ENCODE data around the gene POLR2A. TPM values are rescaled to one million over a fixed set of nuclear protein-coding genes. Genes with fewer than 3 reads are reported as not detected.
A peak's percentile ranks its signal among the peaks of the same experiment; 100 is the strongest.

POLR2A gene
- polyA plus RNA-seq, 3 donors: 12.1 to 27.9 (median 25.4) TPM

GRCh38 chr17:7465597-7466275, 18.4 kb upstream of the POLR2A start:
- no peak overlapping the region for H3K4me3 Mint-ChIP-seq
- Histone ChIP-seq H2AFZ (ENCODE audit: insufficient read depth, low read depth, low read length, poor library complexity, severe bottlenecking) (no peak overlapping the region), H3K4me2 (replicated peaks; ENCODE audit: extremely low read depth, low read length, poor library complexity, severe bottlenecking) (peak overlapping the region; percentile 63), H3K4me1 (ENCODE audit: control insufficient read depth in 1 of 2, insufficient read depth in 2 of 2, low read length in 2 of 2) (peaks cover 21 to 24% of the 10 kb centered on the region in 2 donors), H3K27ac (ENCODE audit: low read depth in 1 of 2, low read length in 2 of 2) (peak overlapping the region; percentile 80 to 85), H3K4me3 (replicated peaks in 1 of 3; ENCODE audit: low read depth in 2 of 3, low read length in 3 of 3) (peak overlapping the region in 1 of 3 experiments; percentile 46), H4K20me1 (ENCODE audit: insufficient read depth, low read length) (no peaks in the 10 kb centered on the region), H3K36me3 (replicated peaks in 1 of 2; ENCODE audit: control insufficient read depth in 1 of 2, insufficient read depth in 2 of 2, low read length in 2 of 2) (peaks cover 22 to 33% of the 10 kb centered on the region in 2 donors), H3K9me3 (replicated peaks in 1 of 2; ENCODE audit: control insufficient read depth in 1 of 2, insufficient read depth in 1 of 2, low read length in 2 of 2) (no peaks in the 10 kb centered on the region), H3K79me2 (ENCODE audit: insufficient read depth, low read length) (peaks cover 19% of the 10 kb centered on the region), H3K9ac (ENCODE audit: insufficient read depth, low read length, poor library complexity, severe bottlenecking) (peak overlapping the region; percentile 45), H3K27me3 (ENCODE audit: control insufficient read depth in 2 of 2, insufficient read depth in 2 of 2, low read length in 2 of 2) (no peaks in the 10 kb centered on the region)
- H3K36me3 Mint-ChIP-seq: peaks cover 20 to 38% of the 10 kb centered on the region in 2 donors
- WGBS (ENCODE audit: insufficient coverage): 93% methylated on average over 28 of the region's 33 CpGs
- H3K9me3 Mint-ChIP-seq: no peaks in the 10 kb centered on the region
- TF ChIP-seq CTCF (IDR thresholded peaks at IDR 0.05): no peak
- intact Hi-C loops (cut with micrococcal nuclease): loop anchor here in 1 of 2 donors (1.0 kb wide), 1 partner anchor 10 kb away; no protein-coding TSS in a partner anchor
- peaks cover 21% of the 10 kb centered on the region for H3K4me1 Mint-ChIP-seq
- peak overlapping the region in 4 of 7 donors; percentile 88 to 97 (median 94) for H3K27ac Mint-ChIP-seq
- no peak for DNase-seq
- no peaks in the 10 kb centered on the region for H3K27me3 Mint-ChIP-seq (ENCODE audit: low read depth in 3 of 3)

GRCh38 chr17:7466318-7466638, 17.9 kb upstream of the POLR2A start:
- peak overlapping the region; percentile 45 for H3K9ac ChIP-seq (ENCODE audit: insufficient read depth, low read length, poor library complexity, severe bottlenecking)
- peak overlapping the region in 1 of 3 experiments; percentile 46 for H3K4me3 ChIP-seq (replicated peaks in 1 of 3; ENCODE audit: low read depth in 2 of 3, low read length in 3 of 3)
- H3K4me2 ChIP-seq (replicated peaks; ENCODE audit: extremely low read depth, low read length, poor library complexity, severe bottlenecking): peak overlapping the region; percentile 63
- no peaks in the 10 kb centered on the region for H3K9me3 ChIP-seq (replicated peaks in 1 of 2; ENCODE audit: control insufficient read depth in 1 of 2, insufficient read depth in 1 of 2, low read length in 2 of 2)
- no peaks in the 10 kb centered on the region for H3K27me3 ChIP-seq (ENCODE audit: control insufficient read depth in 2 of 2, insufficient read depth in 2 of 2, low read length in 2 of 2)
- intact Hi-C loops (cut with micrococcal nuclease): loop anchor here in 1 of 2 donors (1.0 kb wide), 1 partner anchor 11 kb away; no protein-coding TSS in a partner anchor
- H3K36me3 Mint-ChIP-seq: peaks cover 20 to 38% of the 10 kb centered on the region in 2 donors
- peak overlapping the region; percentile 80 to 85 for H3K27ac ChIP-seq (ENCODE audit: low read depth in 1 of 2, low read length in 2 of 2)
- H3K27me3 Mint-ChIP-seq (ENCODE audit: low read depth in 3 of 3): no peaks in the 10 kb centered on the region
- peaks cover 21% of the 10 kb centered on the region for H3K4me1 Mint-ChIP-seq
- H3K36me3 ChIP-seq (replicated peaks in 1 of 2; ENCODE audit: control insufficient read depth in 1 of 2, insufficient read depth in 2 of 2, low read length in 2 of 2): peaks cover 22 to 33% of the 10 kb centered on the region in 2 donors
- H3K27ac Mint-ChIP-seq: peak overlapping the region; percentile 88 to 97 (median 94)
- 41% methylated on average over 5 of the region's 9 CpGs for WGBS (ENCODE audit: insufficient coverage)
- DNase-seq: peak in 2 of 3 donors; percentile 37 to 52
- H3K79me2 ChIP-seq (ENCODE audit: insufficient read depth, low read length): peaks cover 22% of the 10 kb centered on the region
- H3K9me3 Mint-ChIP-seq: no peaks in the 10 kb centered on the region
- H3K4me3 Mint-ChIP-seq: peak overlapping the region; percentile 41 to 82
- peak overlapping the region; percentile 62 for H2AFZ ChIP-seq (ENCODE audit: insufficient read depth, low read depth, low read length, poor library complexity, severe bottlenecking)
- no peak for TF ChIP-seq CTCF (IDR thresholded peaks at IDR 0.05)
- H3K4me1 ChIP-seq (ENCODE audit: control insufficient read depth in 1 of 2, insufficient read depth in 2 of 2, low read length in 2 of 2): peaks cover 21 to 24% of the 10 kb centered on the region in 2 donors
- no peaks in the 10 kb centered on the region for H4K20me1 ChIP-seq (ENCODE audit: insufficient read depth, low read length)

All from CD14-positive monocyte (primary cell).